Stomach smooth muscle (tissue), 2 donors: ENCODE measurements around the gene SLC2A11.

Experiments
- H3K27ac ChIP-seq: one replicate; pipeline ENCODE4 v1.7.0; 2013; ENCODE audit warnings: mild to moderate bottlenecking, low read length, inconsistent platforms
- H3K27me3 ChIP-seq, 2 donors: one replicate each; pipeline ENCODE4 v1.7.0; 2013; ENCODE audit warnings: low read length in 2 of 2; ENCODE audit not compliant: insufficient read depth in 2 of 2, control insufficient read depth in 1 of 2
- H3K36me3 ChIP-seq, 2 donors: one replicate each; pipeline ENCODE4 v1.7.0; 2013; ENCODE audit warnings: low read length in 2 of 2; ENCODE audit not compliant: control insufficient read depth in 2 of 2, insufficient read depth in 2 of 2
- H3K4me1 ChIP-seq: one replicate; pipeline ENCODE4 v1.7.0; 2013; ENCODE audit warnings: low read length; ENCODE audit not compliant: control insufficient read depth, insufficient read depth
- H3K4me3 ChIP-seq, 2 donors: one replicate each; pipeline ENCODE4 v1.7.0; 2013; ENCODE audit warnings: low read length in 2 of 2
- H3K9ac ChIP-seq, 2 donors: one replicate each; pipeline ENCODE4 v1.7.0; 2013; ENCODE audit warnings: low read length in 2 of 2, mild to moderate bottlenecking in 1 of 2
- H3K9me3 ChIP-seq, 2 donors: one replicate each; pipeline ENCODE4 v1.7.0; 2013; ENCODE audit warnings: low read length in 2 of 2; ENCODE audit not compliant: control insufficient read depth in 2 of 2
- donor health status: healthy.
- donor health status: Pancreatic carcinoma.

SLC2A11 gene

GRCh38 chr22:23892130-23892529 lies 34.5 kb downstream of the SLC2A11 start:
- Histone ChIP-seq H3K27me3 (no peaks in the 10 kb centered on the region), H3K4me1 (peaks cover 30% of the 10 kb centered on the region), H3K9me3 (no peaks in the 10 kb centered on the region), H3K27ac (no peak overlapping the region), H3K4me3 (no peak overlapping the region), H3K9ac (no peak overlapping the region), H3K36me3 (peaks cover 4% of the 10 kb centered on the region in 2 donors)

- H3K27ac ChIP-seq, result no peak overlapping the region
- no peak overlapping the region for H3K9ac ChIP-seq
- H3K4me3 ChIP-seq, result no peak overlapping the region
Observed at GRCh38 chr22:23892706-23893105, 35.0 kb downstream of the SLC2A11 start.

GRCh38 chr22:23893121-23893944 lies 35.7 kb downstream of the SLC2A11 start:
- H3K27me3 ChIP-seq, result no peaks in the 10 kb centered on the region
- H3K9ac ChIP-seq, result peak overlapping the region; percentile 51 to 76
- H3K36me3 ChIP-seq, result peaks cover 4% of the 10 kb centered on the region in 2 donors
- H3K9me3 ChIP-seq, result no peaks in the 10 kb centered on the region
- H3K27ac ChIP-seq, result peak overlapping the region; percentile 79
- H3K4me3 ChIP-seq, result peak overlapping the region; percentile 61 to 82
- peaks cover 30% of the 10 kb centered on the region for H3K4me1 ChIP-seq

More at GRCh38 chr22:23892706-23893105, 35.0 kb downstream of the SLC2A11 start:
- Histone ChIP-seq H3K36me3 (peaks cover 4% of the 10 kb centered on the region in 2 donors), H3K27me3 (no peaks in the 10 kb centered on the region), H3K4me1 (peaks cover 30% of the 10 kb centered on the region), H3K9me3 (no peaks in the 10 kb centered on the region)

- H3K9me3 ChIP-seq, result no peaks in the 10 kb centered on the region
- peaks cover 30% of the 10 kb centered on the region for H3K4me1 ChIP-seq
- H3K36me3 ChIP-seq, result peaks cover 4% of the 10 kb centered on the region in 2 donors
- peak within 1 kb of the TSS; percentile 61 to 82 for H3K4me3 ChIP-seq
- no peaks in the 10 kb centered on the region for H3K27me3 ChIP-seq
- H3K27ac ChIP-seq, result peak within 1 kb of the TSS; percentile 79
- peak within 1 kb of the TSS; percentile 51 to 76 for H3K9ac ChIP-seq
Observed at GRCh38 chr22:23893945-23894709, 36.5 kb downstream of the SLC2A11 start, which contains the start of gene MIF. MIF (plus strand) TSS chr22:23894383; CDS start chr22:23894475, 92 bp downstream.

GRCh38 chr22:23894710-23895598 lies 37.3 kb downstream of the SLC2A11 start:
- no peaks in the 10 kb centered on the region for H3K9me3 ChIP-seq
- peak overlapping the region; percentile 47 to 51 for H3K9ac ChIP-seq
- peaks cover 30% of the 10 kb centered on the region for H3K4me1 ChIP-seq
- peak overlapping the region; percentile 61 to 82 for H3K4me3 ChIP-seq
- H3K36me3 ChIP-seq, result peaks cover 4% of the 10 kb centered on the region in 2 donors
- peak overlapping the region; percentile 79 for H3K27ac ChIP-seq
- H3K27me3 ChIP-seq, result no peaks in the 10 kb centered on the region

GRCh38 chr22:23895599-23896144 lies 38.0 kb downstream of the SLC2A11 start:
- Histone ChIP-seq H3K36me3 (peaks cover 4% of the 10 kb centered on the region in 2 donors), H3K9ac (peak overlapping the region in 1 of 2 donors; percentile 51), H3K4me3 (peak overlapping the region; percentile 61 to 82), H3K9me3 (no peaks in the 10 kb centered on the region), H3K27me3 (no peaks in the 10 kb centered on the region), H3K4me1 (peaks cover 30% of the 10 kb centered on the region), H3K27ac (peak overlapping the region; percentile 79)

GRCh38 chr22:23896166-23896522 lies 38.5 kb downstream of the SLC2A11 start:
- Histone ChIP-seq H3K27me3 (no peaks in the 10 kb centered on the region), H3K36me3 (peaks cover 4% of the 10 kb centered on the region in 2 donors), H3K9ac (no peak overlapping the region), H3K4me1 (peaks cover 30% of the 10 kb centered on the region), H3K4me3 (no peak overlapping the region), H3K27ac (no peak overlapping the region), H3K9me3 (no peaks in the 10 kb centered on the region)

- Histone ChIP-seq H3K4me3 (no peak overlapping the region), H3K36me3 (peaks cover 4% of the 10 kb centered on the region in 2 donors), H3K27ac (no peak overlapping the region), H3K9ac (no peak overlapping the region), H3K4me1 (peaks cover 30% of the 10 kb centered on the region), H3K27me3 (no peaks in the 10 kb centered on the region), H3K9me3 (no peaks in the 10 kb centered on the region)
Observed at GRCh38 chr22:23896523-23897186, 39.0 kb downstream of the SLC2A11 start.

- Histone ChIP-seq H3K27me3 (no peaks in the 10 kb centered on the region), H3K36me3 (peaks cover 4% of the 10 kb centered on the region in 2 donors), H3K4me3 (no peak overlapping the region), H3K27ac (no peak overlapping the region), H3K9ac (no peak overlapping the region), H3K4me1 (peaks cover 30% of the 10 kb centered on the region), H3K9me3 (no peaks in the 10 kb centered on the region)
Observed at GRCh38 chr22:23897320-23897719, 39.6 kb downstream of the SLC2A11 start.
